Loucy (cell line): ENCODE data around the gene TFAM.

Experiments used
- CTCF ChIP-seq: fragments of 200-600 bp; sonication (generic); conservative IDR thresholded peaks from 2 replicates; pipeline ENCODE4 v1.5.1; 2014; ENCODE audit warnings: mild to moderate bottlenecking, antibody characterized with exemption, low read length
- EZH2phosphoT487 ChIP-seq: fragments of 200-600 bp; IDR thresholded peaks from 2 replicates; pipeline ENCODE4 v1.6.1; 2018; ENCODE audit warnings: antibody characterized with exemption, mild to moderate bottlenecking, moderate library complexity, borderline replicate concordance

- TF ChIP-seq CTCF (no peak), EZH2phosphoT487 (no peak)
These were observed 59.1 kb downstream of the TFAM start for GRCh38 chr10:58444321-58444720.
